OCI-LY1 (cell line): ENCODE results near the gene PODNL1.
"Not testable (repeated sequence)": the region's sequence is repeated elsewhere in the genome, so short reads cannot be mapped to it uniquely, and the experiment has no call there.

Source experiments
- H2AFZ ChIP-seq: fragments of 200-600 bp; sonication (generic), shearing (Covaris generic); 2 replicates; pipeline ENCODE4 v1.6.0; 2014; ENCODE audit warnings: antibody characterized with exemption, mild to moderate bottlenecking, low read length
- H3F3A ChIP-seq: fragments of 200-600 bp; sonication (generic), shearing (Covaris generic); 2 replicates; pipeline ENCODE4 v1.6.0; 2014; ENCODE audit warnings: mild to moderate bottlenecking, antibody characterized with exemption, low read length, moderate library complexity; ENCODE audit not compliant: insufficient read depth
- H3K27ac ChIP-seq: fragments of 200-600 bp; sonication (generic); 2 replicates; pipeline ENCODE4 v1.5.1; 2014; ENCODE audit warnings: low read length, mixed run types, mild to moderate bottlenecking, low read depth; ENCODE audit not compliant: poor library complexity, severe bottlenecking
- H3K27me3 ChIP-seq: fragments of 200-600 bp; sonication (generic); 2 replicates; pipeline ENCODE4 v1.6.0; 2014; ENCODE audit warnings: antibody characterized with exemption, mild to moderate bottlenecking, low read length, moderate library complexity; ENCODE audit not compliant: insufficient read depth
- H3K36me3 ChIP-seq: fragments of 200-600 bp; sonication (generic); 2 replicates; pipeline ENCODE4 v1.6.1; 2014; ENCODE audit warnings: mild to moderate bottlenecking, antibody characterized with exemption, low read length, moderate library complexity, mixed read lengths; ENCODE audit not compliant: insufficient read depth
- H3K4me1 ChIP-seq: fragments of 200-600 bp; sonication (generic); 2 replicates; pipeline ENCODE4 v1.5.1; 2014; ENCODE audit warnings: mild to moderate bottlenecking, low read length, moderate library complexity; ENCODE audit not compliant: insufficient read depth, severe bottlenecking
- H3K4me2 ChIP-seq: fragments of 200-600 bp; sonication (generic), shearing (Covaris generic); 2 replicates; pipeline ENCODE4 v1.6.1; 2014; ENCODE audit warnings: low read length
- H3K4me3 ChIP-seq: fragments of 200-600 bp; sonication (generic); 2 replicates; pipeline ENCODE4 v1.5.1; 2014; ENCODE audit warnings: low read length, low read depth, mild to moderate bottlenecking, mixed read lengths; ENCODE audit not compliant: poor library complexity, severe bottlenecking
- H3K79me2 ChIP-seq: fragments of 200-600 bp; shearing (Covaris generic); 2 replicates; pipeline ENCODE4 v1.6.1; 2016; ENCODE audit warnings: mixed run types, low read length, mixed read lengths; ENCODE audit not compliant: insufficient read depth
- H3K9ac ChIP-seq: fragments of 200-600 bp; sonication (generic), shearing (Covaris generic); 2 replicates; pipeline ENCODE4 v1.6.1; 2014; ENCODE audit warnings: mild to moderate bottlenecking, low read length, mixed read lengths
- H3K9me2 ChIP-seq: fragments of 200-600 bp; sonication (generic), shearing (Covaris generic); 2 replicates; pipeline ENCODE4 v1.6.1; 2014; ENCODE audit warnings: low read depth, mild to moderate bottlenecking, low read length, mixed read lengths
- H3K9me3 ChIP-seq: fragments of 200-600 bp; shearing (Covaris generic); 2 replicates; pipeline ENCODE4 v1.6.1; 2014; ENCODE audit warnings: low read length, mixed read lengths
- H4K20me1 ChIP-seq: fragments of 200-600 bp; sonication (generic), shearing (Covaris generic); 2 replicates; pipeline ENCODE4 v1.6.0; 2016; ENCODE audit warnings: mild to moderate bottlenecking, low read length; ENCODE audit not compliant: insufficient read depth
- CTCF ChIP-seq: fragments of 200-600 bp; sonication (generic), shearing (Covaris generic); IDR thresholded peaks from 2 replicates; pipeline ENCODE4 v1.5.1; 2017; ENCODE audit warnings: mild to moderate bottlenecking, antibody characterized with exemption, low read length, moderate library complexity, mixed read lengths
- EZH2 ChIP-seq: fragments of 200-600 bp; sonication (generic), shearing (Covaris generic); IDR thresholded peaks from 2 replicates; pipeline ENCODE4 v1.8.0; 2017; ENCODE audit warnings: borderline replicate concordance, mixed run types, mild to moderate bottlenecking, antibody characterized with exemption, low read length, moderate library complexity, mixed read lengths

The PODNL1 gene

GRCh38 chr19:13926715-13927114 lies 11.5 kb downstream of the PODNL1 start:
- TF ChIP-seq CTCF (no peak), EZH2 (no peak)
- H3K36me3 ChIP-seq = peaks cover 58% of the 10 kb centered on the region
- H3K27ac ChIP-seq = no peak overlapping the region

GRCh38 chr19:13926010-13926409 lies 12.2 kb downstream of the PODNL1 start:
- H3K79me2 ChIP-seq = no peaks in the 10 kb centered on the region
- no peaks in the 10 kb centered on the region for H3K9me2 ChIP-seq
- H4K20me1 ChIP-seq = no peaks in the 10 kb centered on the region
- H3K27ac ChIP-seq = no peak overlapping the region
- no peak overlapping the region for H3K9ac ChIP-seq
- no peaks in the 10 kb centered on the region for H3K27me3 ChIP-seq
- H3K4me3 ChIP-seq = no peak overlapping the region
- no peak for TF ChIP-seq EZH2
- no peak for TF ChIP-seq CTCF
- no peak overlapping the region for H2AFZ ChIP-seq
- H3F3A ChIP-seq = no peaks in the 10 kb centered on the region
- no peaks in the 10 kb centered on the region for H3K9me3 ChIP-seq
- H3K4me1 ChIP-seq = no peaks in the 10 kb centered on the region
- no peak overlapping the region for H3K4me2 ChIP-seq
- peaks cover 61% of the 10 kb centered on the region for H3K36me3 ChIP-seq

More at GRCh38 chr19:13926715-13927114, 11.5 kb downstream of the PODNL1 start:
- Histone ChIP-seq H3K79me2 (no peaks in the 10 kb centered on the region), H4K20me1 (no peaks in the 10 kb centered on the region), H3F3A (no peaks in the 10 kb centered on the region), H3K4me2 (no peak overlapping the region), H2AFZ (no peak overlapping the region), H3K4me1 (no peaks in the 10 kb centered on the region), H3K9ac (no peak overlapping the region), H3K4me3 (no peak overlapping the region), H3K9me2 (no peaks in the 10 kb centered on the region), H3K9me3 (no peaks in the 10 kb centered on the region), H3K27me3 (no peaks in the 10 kb centered on the region)

GRCh38 chr19:13923194-13923987 lies 14.8 kb downstream of the PODNL1 start:
- no peaks in the 10 kb centered on the region for H3K4me1 ChIP-seq
- no peaks in the 10 kb centered on the region for H3K27me3 ChIP-seq
- H3F3A ChIP-seq = no peaks in the 10 kb centered on the region
- 0 out of 2 replicates have a peak, but pooled peaks cover 2% of the 10 kb centered on the region for H3K9me3 ChIP-seq
- no peaks in the 10 kb centered on the region for H3K9me2 ChIP-seq
- no peak overlapping the region for H3K4me2 ChIP-seq
- no peak overlapping the region for H3K4me3 ChIP-seq
- no peaks in the 10 kb centered on the region for H3K79me2 ChIP-seq
- no peaks in the 10 kb centered on the region for H4K20me1 ChIP-seq
- H3K27ac ChIP-seq = no peak overlapping the region
- H2AFZ ChIP-seq = no peak overlapping the region
- peaks cover 76% of the 10 kb centered on the region for H3K36me3 ChIP-seq
- no peak for TF ChIP-seq CTCF
- no peak for TF ChIP-seq EZH2
- H3K9ac ChIP-seq = no peak overlapping the region

GRCh38 chr19:13922118-13922517 lies 16.1 kb downstream of the PODNL1 start:
- H3K9me2 ChIP-seq, H3K4me3 ChIP-seq, H3K4me2 ChIP-seq, H3K27me3 ChIP-seq, H2AFZ ChIP-seq, H4K20me1 ChIP-seq, H3K9me3 ChIP-seq, H3K9ac ChIP-seq, H3K79me2 ChIP-seq, H3F3A ChIP-seq, H3K27ac ChIP-seq, H3K4me1 ChIP-seq: not testable (repeated sequence)
- peaks cover 73% of the 10 kb centered on the region for H3K36me3 ChIP-seq
